DND-41 (cell line): Measurements from ENCODE around the gene NPFF.
"Not testable (repeated sequence)": the region's sequence is repeated elsewhere in the genome, so short reads cannot be mapped to it uniquely, and the experiment has no call there.

Source experiments
- ATAC-seq: fragments of 200-7000 bp; cut with Tn5 transposase; 3 replicates; pipeline ENCODE4 v1.9.1; 2021; ENCODE audit warnings: low read depth; ENCODE audit not compliant: insufficient read depth
- DNase-seq: peaks from one replicate; pipeline ENCODE4 v3.0.0-alpha.2; 2020
- H2AFZ ChIP-seq: 2 replicates; pipeline ENCODE4 v1.6.0; 2012; ENCODE audit warnings: low read depth, low read length
- H3K27ac ChIP-seq: 2 replicates; pipeline ENCODE4 v1.5.1; 2012; ENCODE audit warnings: low read length, inconsistent platforms
- H3K27me3 ChIP-seq: fragments of 200-600 bp; sonication (generic); 2 replicates; pipeline ENCODE4 v1.6.0; 2012; ENCODE audit warnings: low read length, mild to moderate bottlenecking, inconsistent platforms; ENCODE audit not compliant: insufficient read depth, poor library complexity
- H3K36me3 ChIP-seq: 2 replicates; pipeline ENCODE4 v1.5.1; 2012; ENCODE audit warnings: low read length, inconsistent platforms; ENCODE audit not compliant: insufficient read depth
- H3K4me1 ChIP-seq: 2 replicates; pipeline ENCODE4 v1.5.1; 2012; ENCODE audit warnings: mild to moderate bottlenecking, low read length; ENCODE audit not compliant: insufficient read depth
- H3K4me2 ChIP-seq: 2 replicates; pipeline ENCODE4 v1.6.0; 2012; ENCODE audit warnings: mild to moderate bottlenecking, moderate library complexity, low read length, inconsistent platforms; ENCODE audit not compliant: insufficient read depth
- H3K4me3 ChIP-seq, 2 experiments: fragments of 200-600 bp in 1 of 2; shearing (Covaris generic) in 1 of 2; 2 replicates each; pipeline ENCODE4 v1.5.1; 2012 to 2016; ENCODE audit warnings: inconsistent platforms in 2 of 2, low read length in 2 of 2, mild to moderate bottlenecking in 2 of 2, low read depth in 1 of 2, moderate library complexity in 1 of 2
- H3K79me2 ChIP-seq: 2 replicates; pipeline ENCODE4 v1.6.0; 2012; ENCODE audit warnings: low read length, inconsistent platforms; ENCODE audit not compliant: insufficient read depth
- H3K9ac ChIP-seq: 2 replicates; pipeline ENCODE4 v1.6.0; 2012; ENCODE audit warnings: low read depth, mild to moderate bottlenecking, inconsistent platforms, low read length, moderate library complexity
- H3K9me3 ChIP-seq: 2 replicates; pipeline ENCODE4 v1.5.1; 2012; ENCODE audit warnings: low read length, moderate library complexity, mild to moderate bottlenecking, inconsistent platforms; ENCODE audit not compliant: insufficient read depth, severe bottlenecking
- H4K20me1 ChIP-seq: 2 replicates; pipeline ENCODE4 v1.6.0; 2012; ENCODE audit warnings: low read length; ENCODE audit not compliant: insufficient read depth
- CTCF ChIP-seq: IDR thresholded peaks from 2 replicates; pipeline ENCODE4 v1.5.1; 2012; ENCODE audit warnings: borderline replicate concordance, low read length, moderate library complexity, mild to moderate bottlenecking; ENCODE audit not compliant: poor library complexity, severe bottlenecking; ENCODE audit errors: extremely low read depth
- EZH2 ChIP-seq: IDR thresholded peaks from 3 replicates; pipeline ENCODE4 v1.6.1; 2012; ENCODE audit warnings: borderline replicate concordance, low read depth, mild to moderate bottlenecking, moderate library complexity, low read length, inconsistent platforms; ENCODE audit not compliant: severe bottlenecking

The NPFF gene

GRCh38 chr12:53481939-53482586 lies 25.2 kb downstream of the NPFF start:
- H3K9me3 ChIP-seq: no peaks in the 10 kb centered on the region
- H3K4me1 ChIP-seq: no peaks in the 10 kb centered on the region
- H3K9ac ChIP-seq: no peak overlapping the region
- ATAC-seq (peak; percentile 58), DNase-seq (peak; percentile 34)
- no peak overlapping the region for H3K27ac ChIP-seq
- no peak overlapping the region for H2AFZ ChIP-seq
- no peak overlapping the region for H3K4me3 ChIP-seq
- peaks cover 97% of the 10 kb centered on the region for H3K36me3 ChIP-seq
- no peak overlapping the region for H3K4me2 ChIP-seq
- H4K20me1 ChIP-seq: peaks cover 58% of the 10 kb centered on the region
- H3K79me2 ChIP-seq: peaks cover 20% of the 10 kb centered on the region
- H3K27me3 ChIP-seq: no peaks in the 10 kb centered on the region
- TF ChIP-seq CTCF (peak; percentile 57), EZH2 (no peak)

- not testable (repeated sequence) for H2AFZ ChIP-seq, DNase-seq, ATAC-seq, H3K27me3 ChIP-seq, H3K9ac ChIP-seq, H3K4me1 ChIP-seq, H3K4me3 ChIP-seq, H3K27ac ChIP-seq, H3K4me2 ChIP-seq, H3K9me3 ChIP-seq
- Histone ChIP-seq H3K79me2 (peaks cover 27% of the 10 kb centered on the region), H3K36me3 (peaks cover 97% of the 10 kb centered on the region), H4K20me1 (peaks cover 64% of the 10 kb centered on the region)
Measured at GRCh38 chr12:53481458-53481857, 25.8 kb downstream of the NPFF start.

- H3K9me3 ChIP-seq: no peaks in the 10 kb centered on the region
- no peak overlapping the region for H3K27ac ChIP-seq
- no peaks in the 10 kb centered on the region for H3K27me3 ChIP-seq
- H4K20me1 ChIP-seq: peaks cover 66% of the 10 kb centered on the region
- DNase-seq: no peak
- no peak overlapping the region for H3K9ac ChIP-seq
- no peak overlapping the region for H2AFZ ChIP-seq
- no peaks in the 10 kb centered on the region for H3K4me1 ChIP-seq
- peaks cover 33% of the 10 kb centered on the region for H3K79me2 ChIP-seq
- peaks cover 97% of the 10 kb centered on the region for H3K36me3 ChIP-seq
- TF ChIP-seq EZH2 (no peak), CTCF (no peak)
- no peak overlapping the region for H3K4me2 ChIP-seq
- no peak overlapping the region for H3K4me3 ChIP-seq
- no peak for ATAC-seq
Measured at GRCh38 chr12:53480491-53481442, 26.5 kb downstream of the NPFF start.

- no peaks in the 10 kb centered on the region for H3K9me3 ChIP-seq
- H2AFZ ChIP-seq: no peak overlapping the region
- H3K4me3 ChIP-seq: no peak overlapping the region
- no peak for TF ChIP-seq EZH2
- TF ChIP-seq CTCF: no peak
- H3K36me3 ChIP-seq: peaks cover 98% of the 10 kb centered on the region
- H3K4me1 ChIP-seq: no peaks in the 10 kb centered on the region
- H3K9ac ChIP-seq: no peak overlapping the region
- no peak overlapping the region for H3K27ac ChIP-seq
- no peak for ATAC-seq
- peaks cover 79% of the 10 kb centered on the region for H4K20me1 ChIP-seq
- no peaks in the 10 kb centered on the region for H3K27me3 ChIP-seq
- DNase-seq: no peak
- no peak overlapping the region for H3K4me2 ChIP-seq
- peaks cover 48% of the 10 kb centered on the region for H3K79me2 ChIP-seq
Measured at GRCh38 chr12:53479331-53479730, 28.0 kb downstream of the NPFF start.
